Nephron (organoid): ENCODE results near the gene CD1E.

Source experiments
- H3K27ac Mint-ChIP-seq, 3 experiments: 2 replicates each; pipeline ENCODE4 v1.8.0; 2020; ENCODE audit warnings: mixed read lengths in 3 of 3, mild to moderate bottlenecking in 2 of 3, moderate library complexity in 1 of 3
- H3K27me3 Mint-ChIP-seq: 2 replicates; pipeline ENCODE4 v1.8.0; 2021; ENCODE audit warnings: low read depth, mild to moderate bottlenecking, moderate library complexity, mixed read lengths
- H3K36me3 Mint-ChIP-seq: 2 replicates; pipeline ENCODE4 v1.8.0; 2020; ENCODE audit warnings: low read depth, mixed read lengths
- H3K4me1 Mint-ChIP-seq: 2 replicates; pipeline ENCODE4 v1.8.0; 2020; ENCODE audit warnings: mixed read lengths
- H3K4me3 Mint-ChIP-seq, 3 experiments: 2 replicates each; pipeline ENCODE4 v1.8.0; 2020; ENCODE audit warnings: mild to moderate bottlenecking in 3 of 3, mixed read lengths in 3 of 3, moderate library complexity in 2 of 3
- H3K9me3 Mint-ChIP-seq: 2 replicates; pipeline ENCODE4 v1.8.0; 2020; ENCODE audit warnings: mixed read lengths
- CTCF ChIP-seq, 3 experiments: fragments of 200-600 bp; sonication (generic); IDR thresholded peaks; one replicate each; pipeline ENCODE4 v1.5.0; 2021; ENCODE audit warnings: antibody characterized with exemption in 3 of 3; ENCODE audit not compliant: unreplicated experiment in 3 of 3

The CD1E gene

GRCh38 chr1:158354255-158354654 lies 561 bp downstream of the CD1E start:
- Mint-ChIP-seq H3K36me3 (no peaks in the 10 kb centered on the region), H3K9me3 (no peaks in the 10 kb centered on the region)
- no peak for TF ChIP-seq CTCF (IDR thresholded peaks at IDR 0.05; ENCODE audit: unreplicated experiment in 3 of 3)

GRCh38 chr1:158355773-158356285 lies 2.1 kb downstream of the CD1E start:
- no peaks in the 10 kb centered on the region for H3K9me3 Mint-ChIP-seq
- no peak for TF ChIP-seq CTCF (IDR thresholded peaks at IDR 0.05; ENCODE audit: unreplicated experiment in 3 of 3)
- H3K27me3 Mint-ChIP-seq: peaks cover 6% of the 10 kb centered on the region
- H3K4me3 Mint-ChIP-seq: no peak overlapping the region
- H3K4me1 Mint-ChIP-seq: no peaks in the 10 kb centered on the region
- H3K27ac Mint-ChIP-seq: no peak overlapping the region
- H3K36me3 Mint-ChIP-seq: no peaks in the 10 kb centered on the region

More at GRCh38 chr1:158354255-158354654, 561 bp downstream of the CD1E start:
- Mint-ChIP-seq H3K4me3 (no peak overlapping the region), H3K27me3 (peaks cover 6% of the 10 kb centered on the region), H3K4me1 (no peaks in the 10 kb centered on the region), H3K27ac (no peak overlapping the region)

- no peak overlapping the region for H3K4me3 Mint-ChIP-seq
- TF ChIP-seq CTCF (IDR thresholded peaks at IDR 0.05; ENCODE audit: unreplicated experiment in 3 of 3): no peak
- no peaks in the 10 kb centered on the region for H3K36me3 Mint-ChIP-seq
- no peak overlapping the region for H3K27ac Mint-ChIP-seq
- H3K27me3 Mint-ChIP-seq: peaks cover 6% of the 10 kb centered on the region
- H3K9me3 Mint-ChIP-seq: no peaks in the 10 kb centered on the region
- no peaks in the 10 kb centered on the region for H3K4me1 Mint-ChIP-seq
These were observed 2.9 kb downstream of the CD1E start for GRCh38 chr1:158356616-158357015.

- H3K36me3 Mint-ChIP-seq: no peaks in the 10 kb centered on the region
- H3K4me3 Mint-ChIP-seq: no peak overlapping the region
- H3K27me3 Mint-ChIP-seq: peaks cover 6% of the 10 kb centered on the region
- H3K9me3 Mint-ChIP-seq: no peaks in the 10 kb centered on the region
- no peaks in the 10 kb centered on the region for H3K4me1 Mint-ChIP-seq
- TF ChIP-seq CTCF (IDR thresholded peaks at IDR 0.05; ENCODE audit: unreplicated experiment in 3 of 3): no peak
- no peak overlapping the region for H3K27ac Mint-ChIP-seq
These were observed 3.7 kb downstream of the CD1E start for GRCh38 chr1:158357441-158357840.

- no peaks in the 10 kb centered on the region for H3K27me3 Mint-ChIP-seq
These were observed 8.8 kb downstream of the CD1E start for GRCh38 chr1:158362482-158362881.

More at GRCh38 chr1:158362482-158362881, 8.8 kb downstream of the CD1E start:
- H3K36me3 Mint-ChIP-seq: no peaks in the 10 kb centered on the region
- H3K27ac Mint-ChIP-seq: no peak overlapping the region
- no peak overlapping the region for H3K4me3 Mint-ChIP-seq
- H3K4me1 Mint-ChIP-seq: no peaks in the 10 kb centered on the region
- no peak for TF ChIP-seq CTCF (IDR thresholded peaks at IDR 0.05; ENCODE audit: unreplicated experiment in 3 of 3)
- no peaks in the 10 kb centered on the region for H3K9me3 Mint-ChIP-seq
